Psoas muscle (tissue), 8 donors: Measurements from ENCODE around the gene COL4A1. TPM values are rescaled to one million over a fixed set of nuclear protein-coding genes. Genes with fewer than 3 reads are reported as not detected.

Experiments
- ATAC-seq, 4 donors: fragments of 200-7000 bp; cut with Tn5 transposase; one replicate each; pipeline ENCODE4 v1.9.1; 2020; ENCODE audit warnings: moderate library complexity in 3 of 4, mild to moderate bottlenecking in 2 of 4
- DNase-seq, 2 donors: peaks; one replicate each; pipeline ENCODE4 v3.0.0-alpha.2; 2020
- H3K27ac ChIP-seq: fragments of 200-600 bp; one replicate; pipeline ENCODE4 v1.8.0; 2022
- H3K27me3 ChIP-seq, 3 donors: fragments of 200-600 bp in 1 of 3; one replicate each; pipeline versions ENCODE4 v1.6.1 to v1.8.0; 2013 to 2022; ENCODE audit warnings: low read length in 2 of 3, mild to moderate bottlenecking in 2 of 3, moderate library complexity in 1 of 3; ENCODE audit not compliant: insufficient read depth in 3 of 3
- H3K36me3 ChIP-seq, 2 donors: fragments of 200-600 bp in 1 of 2; one replicate each; pipeline versions ENCODE4 v1.6.1 to v1.8.0; 2013 to 2022; ENCODE audit warnings: low read depth in 1 of 2, mild to moderate bottlenecking in 1 of 2, moderate library complexity in 1 of 2; ENCODE audit not compliant: insufficient read depth in 1 of 2
- H3K4me1 ChIP-seq: fragments of 200-600 bp; one replicate; pipeline ENCODE4 v1.8.0; 2022
- H3K4me3 ChIP-seq: fragments of 200-600 bp; one replicate; pipeline ENCODE4 v1.8.0; 2022; ENCODE audit warnings: mild to moderate bottlenecking
- H3K9me3 ChIP-seq: fragments of 200-600 bp; one replicate; pipeline ENCODE4 v1.8.0; 2022
- WGBS, 3 donors: extraction: QIAGEN DNeasy Blood & Tissue Kit; methylation state at CpG; one replicate each; pipeline versions ENCODE4 v1.1.6 to v1.1.7; 2013; 5-methylcytosine and 5-hydroxymethylcytosine counted together
- intact Hi-C, 2 donors: fragments of 100-400 bp; cut with DNase I; formaldehyde crosslinking; loops; one replicate each; pipeline versions ENCODE4 v1.11.0 to v1.14.2; 2022
- polyA plus RNA-seq, 3 donors: library from polyadenylated mRNA; stranded (reverse); fragments of 200-250 nt; gene quantifications; one replicate each; pipeline ENCODE4 v1.2.3, GENCODE V29; 2013
- total RNA-seq, 4 donors: library from RNA; stranded (reverse); fragmentation: NEBNext Ultra II Directional in 2 of 4; extraction: Animal tissue kit (Norgen Biotek cat#: 25700) in 2 of 4; gene quantifications; one replicate each; pipeline versions ENCODE4 v1.2.1 to v1.2.4, GENCODE V29; 2021 to 2023
- TF ChIP-seq, protein P1 (sequence below): fragments of 200-600 bp; IDR thresholded peaks from one replicate; pipeline ENCODE4 v1.8.0; 2022; ENCODE audit warnings: antibody characterized with exemption
- donor health status: healthy with polysubstance abuse.
- donor health status: DM: no; HTN: no; CAD: no; lungs with moderate emphysema.
- donor health status: Bipolar disorder and iron deficiency.
- donor health status: healthy.
- donor health status: DM: yes; HTN: yes; CAD: no.
- donor health status: DM: no; HTN: no; CAD: no.
- donor health status: DM: no; HTN: no; CAD: no.
- donor health status: DM: yes; HTN: yes; CAD: no.

The COL4A1 gene
- total and polyA plus RNA-seq, 7 donors, result 39.0 to 127 (median 97.0) TPM

DNA sequence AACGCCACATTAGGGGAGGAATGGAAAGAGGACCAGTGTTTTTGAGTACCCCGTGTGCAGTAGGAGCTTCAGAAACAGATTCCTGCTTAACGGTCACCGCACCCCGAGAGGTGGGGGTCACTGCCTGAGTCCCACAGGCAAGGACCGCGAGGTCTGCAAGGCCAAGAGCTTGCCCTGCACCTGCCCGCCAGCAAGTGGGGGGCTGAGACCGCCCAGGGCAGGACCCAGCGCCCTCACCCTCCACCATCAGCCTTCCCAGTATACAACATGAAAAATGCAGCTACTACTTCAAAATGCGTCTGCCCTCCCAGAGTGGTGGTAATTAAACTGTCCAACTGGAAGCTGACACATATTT lies 44.9 kb downstream of the COL4A1 start:
- Histone ChIP-seq H3K4me3 (no peak overlapping the region), H3K4me1 (peaks cover 25% of the 10 kb centered on the region), H3K27ac (peak overlapping the region; percentile 19), H3K9me3 (no peaks in the 10 kb centered on the region), H3K27me3 (peaks cover 0 to 22% (median 11%) of the 10 kb centered on the region in 3 donors), H3K36me3 (no peaks in the 10 kb centered on the region)
- intact Hi-C loops, result no loop called here
- DNase-seq (no peak), ATAC-seq (no peak)
- WGBS, 3 donors, result 52 to 54% (median 53%) methylated on average over 11 of the region's 11 CpGs
- TF ChIP-seq, protein P1, sequence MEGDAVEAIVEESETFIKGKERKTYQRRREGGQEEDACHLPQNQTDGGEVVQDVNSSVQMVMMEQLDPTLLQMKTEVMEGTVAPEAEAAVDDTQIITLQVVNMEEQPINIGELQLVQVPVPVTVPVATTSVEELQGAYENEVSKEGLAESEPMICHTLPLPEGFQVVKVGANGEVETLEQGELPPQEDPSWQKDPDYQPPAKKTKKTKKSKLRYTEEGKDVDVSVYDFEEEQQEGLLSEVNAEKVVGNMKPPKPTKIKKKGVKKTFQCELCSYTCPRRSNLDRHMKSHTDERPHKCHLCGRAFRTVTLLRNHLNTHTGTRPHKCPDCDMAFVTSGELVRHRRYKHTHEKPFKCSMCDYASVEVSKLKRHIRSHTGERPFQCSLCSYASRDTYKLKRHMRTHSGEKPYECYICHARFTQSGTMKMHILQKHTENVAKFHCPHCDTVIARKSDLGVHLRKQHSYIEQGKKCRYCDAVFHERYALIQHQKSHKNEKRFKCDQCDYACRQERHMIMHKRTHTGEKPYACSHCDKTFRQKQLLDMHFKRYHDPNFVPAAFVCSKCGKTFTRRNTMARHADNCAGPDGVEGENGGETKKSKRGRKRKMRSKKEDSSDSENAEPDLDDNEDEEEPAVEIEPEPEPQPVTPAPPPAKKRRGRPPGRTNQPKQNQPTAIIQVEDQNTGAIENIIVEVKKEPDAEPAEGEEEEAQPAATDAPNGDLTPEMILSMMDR, result no peak

DNA sequence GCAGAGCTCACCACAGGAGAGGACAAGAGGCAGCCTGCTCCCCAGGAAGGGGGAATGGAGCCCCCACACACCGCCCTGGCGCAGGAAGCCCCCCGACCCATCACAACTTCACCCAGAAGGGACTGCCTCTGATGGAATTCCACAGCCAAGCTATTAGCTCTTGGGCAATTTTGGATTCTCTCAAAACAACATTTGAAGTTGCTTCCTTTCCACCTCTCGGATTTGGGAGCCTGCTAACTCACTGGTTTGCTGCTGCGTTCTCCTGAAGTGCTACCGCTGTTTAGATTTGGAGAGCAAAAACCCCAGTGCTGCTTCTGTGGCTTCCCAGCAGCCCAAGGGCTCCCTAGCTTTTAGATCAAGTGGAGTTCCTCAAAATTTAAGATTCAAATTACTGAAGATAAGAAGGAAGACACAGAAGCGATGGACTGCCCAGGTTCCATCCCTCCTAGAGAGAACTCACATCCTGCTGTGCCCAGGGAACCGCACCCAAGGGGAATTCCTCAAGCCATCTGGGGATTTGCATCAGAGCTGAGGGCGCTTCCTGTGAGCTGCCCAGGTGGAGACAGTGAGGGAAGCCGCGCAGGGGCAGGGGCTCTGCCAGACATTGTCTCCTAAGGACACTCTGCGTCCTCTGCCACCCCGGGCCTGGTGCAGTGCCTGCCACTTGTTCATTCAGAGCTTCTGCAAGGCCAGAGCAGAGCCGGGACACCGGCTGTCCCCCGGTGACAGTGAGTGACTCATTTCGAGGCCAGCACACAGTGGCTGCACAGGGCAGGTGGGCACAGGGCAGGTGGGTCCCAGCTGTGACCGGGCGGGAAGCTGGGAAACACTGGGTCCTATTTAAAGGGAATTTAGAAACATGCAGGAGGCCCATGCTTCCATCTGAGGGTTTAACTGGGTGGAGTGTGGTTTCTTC lies 45.5 kb downstream of the COL4A1 start:
- DNase-seq (no peak), ATAC-seq (no peak)
- intact Hi-C loops, result no loop called here
- Histone ChIP-seq H3K27me3 (peaks cover 0 to 17% (median 11%) of the 10 kb centered on the region in 3 donors), H3K36me3 (no peaks in the 10 kb centered on the region), H3K4me3 (no peak overlapping the region), H3K4me1 (peaks cover 25% of the 10 kb centered on the region), H3K27ac (peak overlapping the region; percentile 19), H3K9me3 (no peaks in the 10 kb centered on the region)
- TF ChIP-seq, protein P1, result no peak
- 47 to 58% (median 50%) methylated on average over 19 of the region's 19 CpGs for WGBS, 3 donors

DNA sequence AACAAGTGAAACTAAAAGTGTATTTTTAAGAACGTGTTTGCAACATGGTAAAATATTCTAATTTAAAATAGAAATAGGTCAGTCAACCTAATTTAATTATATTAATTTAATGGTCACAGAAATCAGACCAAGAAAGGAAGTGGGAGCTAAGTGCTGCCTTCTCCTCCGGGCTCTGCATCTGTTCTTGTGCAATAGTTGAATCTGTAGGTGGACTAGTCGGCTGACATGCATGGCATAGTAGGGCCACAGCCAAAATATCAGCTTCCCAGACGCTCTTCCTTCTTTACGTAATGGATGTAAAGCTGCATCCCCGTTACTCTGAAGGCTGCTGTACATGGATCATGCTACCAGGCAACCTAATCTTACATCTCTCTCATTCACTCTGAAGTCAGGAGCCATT lies 47.3 kb downstream of the COL4A1 start:
- no peaks in the 10 kb centered on the region for H3K9me3 ChIP-seq
- H3K4me3 ChIP-seq, result no peak overlapping the region
- no peak overlapping the region for H3K27ac ChIP-seq
- H3K4me1 ChIP-seq, result peaks cover 18% of the 10 kb centered on the region
- TF ChIP-seq, protein P1, result no peak
- intact Hi-C loops, result no loop called here
- H3K27me3 ChIP-seq, result peaks cover 0 to 11% (median 8%) of the 10 kb centered on the region in 3 donors
- 42 to 52% (median 44%) methylated on average over 6 of the region's 6 CpGs for WGBS, 3 donors
- ATAC-seq (no peak), DNase-seq (no peak)
- no peaks in the 10 kb centered on the region for H3K36me3 ChIP-seq

DNA sequence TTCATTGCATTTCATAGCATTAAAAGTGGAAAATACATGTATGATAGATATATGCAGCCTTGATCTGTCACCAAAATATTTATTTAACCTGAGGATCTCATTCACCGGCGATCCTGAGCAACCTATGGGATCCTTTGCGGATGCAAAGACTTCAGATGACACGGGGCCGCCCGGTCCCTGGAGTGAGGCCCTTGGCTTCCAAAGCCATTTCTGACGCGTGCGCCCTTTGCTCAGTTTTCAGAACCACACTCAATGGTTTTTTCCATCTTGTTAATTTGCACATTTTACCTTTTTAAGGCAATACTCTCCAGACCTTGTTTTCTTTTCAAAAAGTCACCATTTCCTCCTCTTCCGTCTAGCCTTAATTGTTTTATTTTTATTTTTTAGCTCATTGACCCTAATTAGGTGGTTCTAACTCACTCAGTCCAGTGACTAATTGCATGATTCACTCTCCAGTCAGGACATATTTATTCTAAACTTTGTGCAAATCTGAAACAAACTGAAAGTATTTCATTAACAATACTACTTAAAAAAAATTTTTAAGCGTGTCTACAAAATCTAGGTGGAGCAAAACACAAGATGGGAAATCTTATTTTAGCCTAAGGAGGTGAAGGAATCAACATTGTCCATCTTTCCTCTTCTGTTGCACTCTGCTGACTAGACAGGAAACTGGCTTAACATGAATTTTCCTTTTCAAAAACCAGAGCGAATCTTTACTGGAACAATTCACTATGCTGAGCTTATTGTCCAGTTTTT lies 47.9 kb downstream of the COL4A1 start:
- TF ChIP-seq, protein P1, result no peak
- DNase-seq, result no peak

More for the DNA sequence above, 47.9 kb downstream of the COL4A1 start:
- WGBS, 3 donors, result 58 to 64% (median 62%) methylated on average over 12 of the region's 12 CpGs
- ATAC-seq, result no peak
- Histone ChIP-seq H3K4me3 (no peak overlapping the region), H3K9me3 (no peaks in the 10 kb centered on the region), H3K36me3 (no peaks in the 10 kb centered on the region), H3K27ac (no peak overlapping the region), H3K4me1 (peaks cover 12% of the 10 kb centered on the region), H3K27me3 (peaks cover 0 to 8% (median 8%) of the 10 kb centered on the region in 3 donors)
- intact Hi-C loops, result no loop called here
